Endometrial microvascular endothelial cells (primary cell): ENCODE measurements around the gene SENP6. TPM values are rescaled to one million over a fixed set of nuclear protein-coding genes. Genes with fewer than 3 reads are reported as not detected.
"Not testable (repeated sequence)": the region's sequence is repeated elsewhere in the genome, so short reads cannot be mapped to it uniquely, and the experiment has no call there.

Source experiments
- in situ Hi-C: cut with HindIII; loops from 2 replicates; pipeline ENCODE4 v1.10.0; 2017; ENCODE audit warnings: low sequenced_read_pairs, low pct_unique_long_range_greater_than_20kb; ENCODE audit errors: inconsistent ontology term
- total RNA-seq: library from RNA; depleted of rRNA; stranded (reverse); fragments of >200 nt; gene quantifications from one replicate; pipeline ENCODE4 v1.2.3, GENCODE V29; 2015; ENCODE audit errors: inconsistent ontology term

Gene SENP6
- total RNA-seq, 1 donor from 2014 or later = 34.0 TPM

DNA sequence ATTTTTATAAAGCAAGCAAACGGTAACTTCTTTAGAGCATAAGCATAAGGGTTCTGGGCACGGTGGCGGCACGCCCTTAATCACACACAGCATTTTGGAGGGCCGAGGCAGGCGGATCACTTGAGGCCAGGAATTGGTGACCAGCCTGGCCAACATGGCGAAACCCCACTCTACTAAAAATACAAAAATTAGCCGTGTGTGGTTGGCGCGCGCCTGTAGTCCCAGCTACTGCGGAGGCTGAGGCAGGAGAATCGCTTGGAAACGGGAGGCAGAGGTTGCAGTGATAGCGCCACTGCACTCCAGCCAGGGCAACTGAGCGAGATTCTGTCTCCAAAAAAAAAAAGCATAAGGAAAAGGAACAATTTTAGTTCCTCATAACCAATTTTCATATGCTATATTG, 2.6 kb downstream of the SENP6 start:
- in situ Hi-C loops = no loop called here

GRCh38 chr6:75605635-75606034, 4.0 kb downstream of the SENP6 start:
- in situ Hi-C loops = no loop called here

DNA sequence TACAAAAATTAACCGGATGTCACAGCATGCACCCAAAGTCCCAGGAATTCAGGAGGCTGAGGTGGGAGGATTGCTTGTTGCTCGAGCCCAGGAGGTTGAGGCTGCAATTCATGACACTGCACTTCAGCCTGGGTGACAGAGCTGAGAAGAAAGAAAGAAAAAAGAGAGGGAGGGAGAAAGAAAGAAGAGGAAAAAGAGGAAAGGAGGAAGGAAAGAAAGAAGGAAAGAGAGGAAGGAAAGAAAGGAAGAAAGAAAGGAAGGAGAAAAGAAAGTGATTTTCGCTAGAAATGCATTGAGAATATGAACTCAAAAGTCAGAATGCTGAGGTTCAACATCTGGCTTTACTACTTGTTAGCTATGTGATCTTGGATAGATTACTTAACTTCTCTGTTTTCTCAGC, 6.6 kb downstream of the SENP6 start:
- in situ Hi-C loops = no loop called here

- in situ Hi-C loops = no loop called here
These were observed 7.4 kb downstream of the SENP6 start for GRCh38 chr6:75608956-75609533.

DNA sequence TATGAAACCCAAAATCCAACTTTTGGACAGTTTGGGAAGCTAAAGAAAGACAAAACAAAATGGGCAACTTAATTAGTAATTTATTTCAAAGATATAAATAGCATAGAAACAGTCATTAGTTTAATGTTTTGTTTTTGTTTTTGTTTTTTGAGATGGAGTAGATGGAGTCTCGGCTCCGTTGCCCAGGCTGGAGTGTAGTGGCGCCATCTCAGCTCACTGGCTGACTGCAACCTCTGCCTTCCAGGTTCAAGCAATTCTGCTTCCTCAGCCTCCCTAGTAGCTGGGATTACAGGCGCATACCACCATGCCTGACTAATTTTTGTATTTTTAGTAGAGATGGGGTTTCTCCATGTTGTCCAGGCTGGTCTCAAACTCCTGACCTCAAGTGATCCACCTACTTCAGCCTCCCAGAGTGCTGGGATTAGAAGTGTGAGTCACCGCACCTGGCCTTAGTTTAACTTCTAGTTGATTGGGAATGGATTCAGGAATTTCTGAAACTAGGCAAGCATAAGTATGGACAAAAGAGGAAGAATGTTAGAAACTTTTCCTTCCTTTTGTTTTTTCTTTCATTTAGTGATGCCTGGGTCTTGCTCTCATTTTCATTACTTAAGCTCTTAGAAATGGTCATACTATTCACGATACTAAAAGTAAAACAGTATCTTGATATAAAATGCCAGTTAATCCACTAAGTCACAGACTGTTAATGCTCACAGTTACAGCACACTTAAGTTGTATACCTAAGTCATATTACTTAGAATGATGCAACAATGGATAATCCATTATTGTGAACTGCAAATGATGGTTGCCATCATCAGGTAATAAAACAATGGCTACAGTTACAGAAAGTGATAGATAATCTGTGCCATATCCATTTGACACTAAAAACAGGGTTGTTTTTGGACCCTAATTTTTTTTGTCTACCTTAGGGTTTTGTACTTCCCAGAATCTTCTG, 8.2 kb downstream of the SENP6 start:
- in situ Hi-C loops = no loop called here

DNA sequence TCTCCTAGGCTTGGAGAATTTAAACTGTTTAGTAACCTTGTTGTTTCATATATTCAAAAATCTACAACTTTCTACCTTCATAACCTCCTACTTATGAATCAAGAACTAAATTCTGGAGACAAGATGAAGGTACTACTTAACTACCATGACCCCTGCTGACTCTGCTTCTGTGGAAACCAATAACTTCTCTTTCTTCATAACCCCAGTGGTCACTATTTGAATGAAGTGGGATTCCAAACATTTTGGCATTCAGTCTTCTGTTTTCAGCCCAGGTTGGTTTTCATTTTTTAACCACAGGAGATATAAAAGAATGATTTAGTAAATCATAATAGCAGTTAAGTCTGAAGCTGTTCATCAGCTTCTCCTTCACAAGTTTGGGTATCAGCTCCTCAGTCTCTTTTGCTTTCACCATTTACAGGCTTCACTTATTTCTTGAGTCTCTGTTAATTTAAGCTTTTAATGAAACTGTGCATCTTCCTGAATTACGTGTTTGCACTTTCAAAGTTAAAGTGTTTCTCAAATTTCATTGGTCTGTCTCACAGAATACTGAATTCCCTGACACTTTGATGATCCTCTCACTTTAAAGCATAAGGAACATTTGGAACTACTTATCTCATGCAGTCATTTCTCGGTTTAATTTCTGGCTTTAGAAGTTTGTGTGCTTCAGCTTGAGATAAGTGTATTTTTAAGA, 9.5 kb downstream of the SENP6 start:
- in situ Hi-C loops = no loop called here

GRCh38 chr6:75611702-75612375, 10.2 kb downstream of the SENP6 start:
- in situ Hi-C loops = no loop called here

DNA sequence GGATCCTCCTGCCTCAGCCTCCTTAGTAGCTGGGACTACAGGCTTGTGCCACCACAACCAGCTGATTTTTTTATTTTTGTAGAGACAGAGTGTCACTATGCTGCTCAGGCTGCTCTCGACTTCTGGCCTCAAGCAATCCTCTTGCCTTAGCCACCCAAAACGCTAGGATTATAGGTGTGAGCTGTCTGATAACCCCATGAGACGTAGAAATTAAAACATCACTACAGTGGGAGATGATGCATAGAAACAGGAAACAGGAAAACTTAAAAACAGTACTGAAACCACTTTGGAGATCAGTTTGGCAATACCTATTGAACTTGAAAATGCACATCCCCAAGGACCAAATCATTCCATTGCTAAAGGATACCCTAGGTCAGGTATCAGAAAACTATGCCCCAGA, 10.8 kb downstream of the SENP6 start:
- in situ Hi-C loops = no loop called here

DNA sequence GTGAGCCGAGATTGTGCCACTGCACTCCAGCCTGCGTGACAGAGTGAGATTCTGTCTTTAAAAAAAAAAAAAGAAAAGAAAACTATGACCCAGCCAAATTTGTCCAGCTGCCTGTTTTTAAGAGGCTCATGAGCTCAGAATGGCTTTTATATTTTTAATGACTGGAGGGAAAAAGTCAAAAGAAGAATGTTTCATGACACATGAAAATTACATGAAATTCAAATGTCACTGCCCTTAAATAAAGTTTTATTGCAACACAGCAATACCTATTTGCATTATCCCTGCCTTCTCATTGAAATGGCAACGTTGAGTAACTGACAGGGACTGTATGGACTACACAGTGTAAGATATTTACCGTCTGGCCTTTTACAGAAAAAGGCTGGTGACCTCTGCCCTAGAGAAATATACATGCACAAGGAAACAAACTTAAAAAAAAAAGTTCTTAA, 11.4 kb downstream of the SENP6 start:
- in situ Hi-C loops = no loop called here

GRCh38 chr6:75618437-75618836, 16.8 kb downstream of the SENP6 start:
- in situ Hi-C loops = no loop called here

GRCh38 chr6:75619230-75619899, 17.7 kb downstream of the SENP6 start:
- in situ Hi-C loops = no loop called here

DNA sequence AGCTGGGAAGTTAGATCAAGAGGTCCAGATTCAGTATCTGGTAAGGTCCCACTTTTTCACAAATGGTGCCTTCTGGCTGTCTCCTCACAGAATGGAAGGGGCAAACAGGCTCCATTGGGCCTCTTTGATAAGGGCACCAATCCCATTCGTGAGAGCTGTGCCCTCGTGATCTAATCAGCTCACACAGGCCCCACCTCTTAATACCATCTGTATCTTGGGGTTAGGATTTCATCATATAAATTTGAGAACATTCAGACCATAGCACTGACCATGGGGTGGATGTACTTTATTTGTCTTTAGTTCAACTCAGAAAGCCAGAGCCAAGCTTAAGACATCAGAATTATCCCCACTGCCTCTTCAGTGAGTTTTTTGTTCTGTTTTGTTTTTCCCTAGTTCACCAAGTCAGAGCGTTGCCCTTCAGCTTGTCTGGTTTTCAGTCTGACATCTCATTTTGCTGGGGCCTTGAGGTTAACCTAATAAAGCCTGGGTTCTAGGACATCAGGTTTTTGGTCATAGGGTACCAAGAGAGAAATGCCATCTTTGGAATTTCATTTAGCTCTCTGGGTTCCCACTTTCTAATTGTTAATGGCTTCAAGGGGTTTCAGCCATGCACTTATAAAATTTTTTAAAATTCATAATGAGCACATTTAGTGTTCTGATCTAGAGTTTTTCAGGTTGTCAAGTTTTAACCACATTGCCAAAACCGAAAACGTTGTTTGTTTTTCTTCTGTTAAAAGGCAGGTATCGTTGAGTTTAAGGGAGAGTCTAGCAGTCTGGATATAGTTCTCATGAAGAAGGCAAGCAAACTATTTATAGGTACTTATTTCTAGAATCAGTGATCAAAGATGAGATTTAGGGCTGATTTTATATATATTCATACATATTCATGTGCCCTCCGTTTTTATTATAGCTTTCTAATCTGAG, 19.0 kb downstream of the SENP6 start:
- in situ Hi-C loops = no loop called here

GRCh38 chr6:75621846-75622245, 20.2 kb downstream of the SENP6 start:
- in situ Hi-C loops = no loop called here

DNA sequence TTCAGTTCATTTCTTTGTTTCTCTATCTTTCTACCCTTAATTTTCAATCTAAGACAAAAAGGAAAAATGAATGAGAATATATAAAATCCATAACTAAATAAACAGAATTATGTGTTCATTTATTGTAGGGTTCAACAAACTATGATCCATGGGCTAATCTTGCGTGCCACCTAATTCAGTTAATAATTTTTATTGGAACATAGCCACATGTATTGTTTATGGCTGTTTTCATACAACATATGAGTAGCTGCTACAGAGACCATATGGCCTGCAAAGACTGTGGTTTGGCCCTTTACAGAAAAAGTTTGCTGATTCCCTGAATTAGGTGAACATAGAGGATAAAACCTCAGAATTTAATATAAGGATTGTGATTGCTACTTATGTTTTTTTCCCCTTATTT, 21.8 kb downstream of the SENP6 start:
- in situ Hi-C loops = no loop called here

DNA sequence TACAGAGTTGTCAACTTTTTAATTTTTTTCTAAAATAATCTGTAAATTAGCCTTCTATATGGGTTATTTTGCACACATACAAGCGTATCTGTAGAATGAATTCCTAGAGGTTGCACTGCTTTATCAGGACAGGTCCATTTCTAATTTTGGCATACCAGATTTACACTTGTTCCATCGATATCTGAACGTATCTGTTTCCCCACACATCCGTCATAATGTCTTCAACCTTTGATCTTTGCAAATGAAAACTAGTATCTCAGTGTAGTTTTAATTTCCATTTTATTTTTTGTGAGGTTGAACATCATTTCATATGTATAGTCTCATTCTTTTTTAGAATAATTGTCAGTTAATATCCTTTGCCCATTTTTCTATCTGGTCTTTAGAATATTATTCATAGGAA, 22.7 kb downstream of the SENP6 start:
- in situ Hi-C loops = no loop called here

DNA sequence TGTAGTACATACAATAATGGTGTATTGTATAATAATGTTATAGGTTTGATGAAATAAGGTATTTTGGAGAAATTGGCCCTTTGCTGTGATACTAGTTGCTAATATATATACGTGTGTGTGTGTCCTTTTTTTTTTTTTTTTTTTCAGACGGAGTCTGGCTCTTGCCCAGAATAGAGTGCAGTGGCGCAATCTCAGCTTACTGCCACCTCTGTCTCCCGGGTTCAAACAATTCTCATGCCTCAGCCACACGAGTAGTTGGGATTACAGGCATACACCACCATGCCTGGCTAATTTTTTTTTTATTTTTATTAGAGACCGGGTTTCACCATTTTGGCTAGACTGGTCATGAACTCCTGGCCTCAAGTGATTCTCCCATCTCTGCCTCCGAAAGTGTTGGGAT, 23.3 kb downstream of the SENP6 start:
- in situ Hi-C loops = no loop called here

DNA sequence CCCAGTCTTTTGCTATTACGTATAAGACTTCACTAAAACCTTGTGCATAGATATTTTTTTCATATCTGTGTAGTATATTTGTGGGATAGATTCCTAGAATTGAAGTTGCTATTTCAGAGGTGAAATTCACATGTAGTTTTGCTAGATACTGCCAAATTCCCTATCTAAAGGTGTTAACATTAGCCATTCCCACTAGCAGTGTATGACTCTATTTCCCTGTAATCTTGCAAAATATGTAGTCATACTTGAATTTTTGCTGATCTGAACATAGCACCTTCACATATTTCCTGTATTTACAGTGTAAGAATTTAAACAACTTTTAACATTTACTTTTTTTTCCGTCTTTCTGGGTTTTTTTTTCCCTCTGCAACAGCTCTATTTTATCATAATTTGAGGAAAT, 24.9 kb downstream of the SENP6 start:
- in situ Hi-C loops = no loop called here

DNA sequence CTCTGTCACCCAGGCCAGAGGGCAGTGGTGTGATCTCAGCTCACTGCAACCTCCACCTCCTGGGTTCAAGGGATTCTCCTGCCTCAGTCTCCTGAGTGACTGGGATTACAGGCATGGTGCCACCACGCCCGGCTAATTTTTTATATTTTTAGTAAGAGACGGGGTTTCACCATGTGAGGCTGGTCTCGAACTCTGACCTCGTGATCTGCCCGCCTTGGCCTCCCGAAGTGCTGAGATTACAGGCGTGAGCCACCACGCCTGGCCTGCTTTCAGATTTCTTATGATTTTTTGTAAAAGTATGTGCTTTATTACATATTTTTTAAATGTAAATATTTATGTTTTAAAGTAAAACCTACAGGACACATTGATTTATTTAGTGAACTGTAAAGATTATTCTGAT, 26.0 kb downstream of the SENP6 start:
- in situ Hi-C loops = not testable (repeated sequence)
